ENCODE results near the gene ZNF831.

ZNF831 gene

GRCh38 chr20:59141818-59142581 is 21.6 kb upstream of the ZNF831 start:
- FAIRE-seq = no peak

GRCh38 chr20:59143326-59143725 is 20.3 kb upstream of the ZNF831 start:
- no peak for FAIRE-seq

GRCh38 chr20:59144179-59144830 is 19.3 kb upstream of the ZNF831 start:
- FAIRE-seq = no peak

GRCh38 chr20:59144831-59145196 is 18.8 kb upstream of the ZNF831 start:
- FAIRE-seq = no peak

- FAIRE-seq = no peak
Measured at GRCh38 chr20:59145247-59145923, 18.2 kb upstream of the ZNF831 start.

- no peak for FAIRE-seq
Measured at GRCh38 chr20:59145924-59146779, 17.5 kb upstream of the ZNF831 start.

- no peak for FAIRE-seq
Measured at GRCh38 chr20:59146780-59147565, 16.6 kb upstream of the ZNF831 start.

GRCh38 chr20:59147586-59147985 is 16.0 kb upstream of the ZNF831 start:
- no peak for FAIRE-seq

- FAIRE-seq = no peak
Measured at GRCh38 chr20:59148701-59149493, 14.7 kb upstream of the ZNF831 start.

GRCh38 chr20:59149678-59150504 is 13.7 kb upstream of the ZNF831 start:
- FAIRE-seq = no peak

GRCh38 chr20:59150821-59151251 is 12.8 kb upstream of the ZNF831 start:
- FAIRE-seq = no peak

- no peak for FAIRE-seq
Measured at GRCh38 chr20:59151391-59151790, 12.2 kb upstream of the ZNF831 start.

GRCh38 chr20:59151820-59152219 is 11.8 kb upstream of the ZNF831 start:
- FAIRE-seq = no peak

GRCh38 chr20:59152559-59153354 is 10.9 kb upstream of the ZNF831 start:
- no peak for FAIRE-seq

- no peak for FAIRE-seq
Measured at GRCh38 chr20:59153355-59153681, 10.3 kb upstream of the ZNF831 start.

- no peak for FAIRE-seq
Measured at GRCh38 chr20:59153832-59154231, 9.8 kb upstream of the ZNF831 start.

GRCh38 chr20:59154317-59155013 is 9.2 kb upstream of the ZNF831 start:
- no peak for FAIRE-seq

- FAIRE-seq = no peak
Measured at GRCh38 chr20:59157064-59157463, 6.6 kb upstream of the ZNF831 start.

GRCh38 chr20:59157531-59157930 is 6.1 kb upstream of the ZNF831 start:
- FAIRE-seq = no peak
